Smooth muscle cell (in vitro differentiated cells): ENCODE data around the gene BLOC1S3. TPM values are rescaled to one million over a fixed set of nuclear protein-coding genes. Genes with fewer than 3 reads are reported as not detected.

Experiments
- DNase-seq: peaks from one replicate; lab custom pipeline; 2025; ENCODE audit not compliant: unreplicated experiment; lab: John Stamatoyannopoulos, UW
- H2AFZ ChIP-seq: fragments of 200-600 bp; sonication (generic); 2 replicates; pipeline ENCODE4 v1.6.0; 2016; ENCODE audit warnings: antibody characterized with exemption, low read depth, mild to moderate bottlenecking
- H3F3A ChIP-seq: fragments of 200-600 bp; sonication (generic); 2 replicates; pipeline ENCODE4 v1.6.0; 2017; ENCODE audit warnings: antibody characterized with exemption, low read depth
- H3K27ac ChIP-seq: fragments of 200-600 bp; sonication (generic); 2 replicates; pipeline ENCODE4 v1.5.1; 2016; ENCODE audit warnings: low read depth, mild to moderate bottlenecking
- H3K27me3 ChIP-seq: fragments of 200-600 bp; sonication (generic); 2 replicates; pipeline ENCODE4 v1.6.1; 2016; ENCODE audit warnings: low read depth, mild to moderate bottlenecking
- H3K36me3 ChIP-seq: fragments of 200-600 bp; sonication (generic); 2 replicates; pipeline ENCODE4 v1.5.1; 2016; ENCODE audit warnings: low read depth
- H3K4me1 ChIP-seq: fragments of 200-600 bp; sonication (generic); 2 replicates; pipeline ENCODE4 v1.5.1; 2016; ENCODE audit warnings: low read depth
- H3K4me2 ChIP-seq: fragments of 200-600 bp; sonication (generic); 2 replicates; pipeline ENCODE4 v1.6.0; 2016; ENCODE audit warnings: mild to moderate bottlenecking
- H3K4me3 ChIP-seq: fragments of 200-600 bp; sonication (generic); 2 replicates; pipeline ENCODE4 v1.5.1; 2016; ENCODE audit warnings: mild to moderate bottlenecking
- H3K79me2 ChIP-seq: fragments of 200-600 bp; sonication (generic); 2 replicates; pipeline ENCODE4 v1.6.0; 2016; ENCODE audit warnings: low read depth, mild to moderate bottlenecking
- H3K9ac ChIP-seq: fragments of 200-600 bp; sonication (generic); 2 replicates; pipeline ENCODE4 v1.6.0; 2016; ENCODE audit warnings: low read depth
- H3K9me3 ChIP-seq: fragments of 200-600 bp; sonication (generic); replicated peaks from 2 replicates; pipeline ENCODE4 v1.5.1; 2016; ENCODE audit warnings: low read depth
- H4K20me1 ChIP-seq: fragments of 200-600 bp; sonication (generic); 2 replicates; pipeline ENCODE4 v1.6.0; 2016; ENCODE audit warnings: low read depth
- CTCF ChIP-seq: fragments of 200-600 bp; sonication (generic); IDR thresholded peaks from 2 replicates; pipeline ENCODE4 v1.5.1; 2017; ENCODE audit warnings: borderline replicate concordance, mild to moderate bottlenecking, antibody characterized with exemption; ENCODE audit not compliant: insufficient read depth, poor library complexity, severe bottlenecking
- WGBS: methylation state at CpG from one replicate; pipeline ENCODE4 v1.1.7; 2016; ENCODE audit warnings: low lambda C conversion rate; 5-methylcytosine and 5-hydroxymethylcytosine counted together
- polyA plus RNA-seq: library from polyadenylated mRNA; unstranded; fragments of >200 nt; fragmentation: Nextera tagmentation; extraction: Ambion mirVana; gene quantifications from 2 replicates; pipeline ENCODE4 v1.2.1, GENCODE V29; 2016
- total RNA-seq: library from RNA; depleted of rRNA; stranded (reverse); fragments of >200 nt; gene quantifications from 2 replicates; pipeline ENCODE4 v1.2.3, GENCODE V29; 2014

Gene BLOC1S3
- total and polyA plus RNA-seq, 2 experiments from 2014 or later, result 3.5 to 7.7 TPM

GRCh38 chr19:45200568-45200967 lies 22.0 kb downstream of the BLOC1S3 start:
- Histone ChIP-seq H3K4me2 (no peak overlapping the region), H3K79me2 (no peaks in the 10 kb centered on the region), H3K27ac (no peak overlapping the region), H3K9me3 (no peaks in the 10 kb centered on the region), H3K36me3 (no peaks in the 10 kb centered on the region), H2AFZ (no peak overlapping the region), H3K9ac (no peak overlapping the region), H3K27me3 (no peaks in the 10 kb centered on the region), H3K4me1 (no peaks in the 10 kb centered on the region), H3K4me3 (no peak overlapping the region), H3F3A (no peaks in the 10 kb centered on the region), H4K20me1 (no peaks in the 10 kb centered on the region)
- 60% methylated on average over 4 of the region's 4 CpGs for WGBS
- TF ChIP-seq CTCF, result peak; percentile 29
- no peak for DNase-seq

- Histone ChIP-seq H3F3A (no peaks in the 10 kb centered on the region), H3K79me2 (no peaks in the 10 kb centered on the region), H3K9me3 (no peaks in the 10 kb centered on the region), H3K27ac (no peak overlapping the region), H4K20me1 (no peaks in the 10 kb centered on the region), H3K4me3 (no peak overlapping the region), H3K4me1 (no peaks in the 10 kb centered on the region), H3K9ac (no peak overlapping the region), H3K4me2 (no peak overlapping the region), H2AFZ (no peak overlapping the region), H3K27me3 (no peaks in the 10 kb centered on the region), H3K36me3 (no peaks in the 10 kb centered on the region)
- TF ChIP-seq CTCF, result no peak
- 94% methylated on average over 6 of the region's 6 CpGs for WGBS
- no peak for DNase-seq
Measured at GRCh38 chr19:45202637-45203036, 24.1 kb downstream of the BLOC1S3 start.

- Histone ChIP-seq H3K36me3 (no peaks in the 10 kb centered on the region), H3K27ac (no peak overlapping the region), H4K20me1 (no peaks in the 10 kb centered on the region), H3K27me3 (no peaks in the 10 kb centered on the region), H3K4me2 (no peak overlapping the region), H3K4me3 (no peak overlapping the region), H3F3A (no peaks in the 10 kb centered on the region), H3K9ac (no peak overlapping the region), H3K4me1 (no peaks in the 10 kb centered on the region), H3K79me2 (no peaks in the 10 kb centered on the region), H3K9me3 (no peaks in the 10 kb centered on the region), H2AFZ (no peak overlapping the region)
- TF ChIP-seq CTCF, result no peak
- 80% methylated on average over 12 of the region's 12 CpGs for WGBS
- no peak for DNase-seq
Measured at GRCh38 chr19:45205810-45206209, 27.2 kb downstream of the BLOC1S3 start.

- Histone ChIP-seq H3K4me3 (no peak overlapping the region), H3K27me3 (no peaks in the 10 kb centered on the region), H3K27ac (no peak overlapping the region), H3K9me3 (no peaks in the 10 kb centered on the region), H3K4me1 (no peaks in the 10 kb centered on the region), H2AFZ (no peak overlapping the region), H3K4me2 (no peak overlapping the region), H3K79me2 (no peaks in the 10 kb centered on the region), H4K20me1 (no peaks in the 10 kb centered on the region), H3K9ac (no peak overlapping the region), H3F3A (no peaks in the 10 kb centered on the region), H3K36me3 (no peaks in the 10 kb centered on the region)
- no peak for DNase-seq
- 83% methylated on average over 3 of the region's 3 CpGs for WGBS
- TF ChIP-seq CTCF, result no peak
Measured at GRCh38 chr19:45206328-45206727, 27.7 kb downstream of the BLOC1S3 start.
